Tibial nerve (tissue), 3 donors: ENCODE data around the gene AKAP6.

ENCODE experiments used
- POLR2A ChIP-seq, 2 donors: fragments of 450-650 bp; IDR thresholded peaks; one replicate each; pipeline ENCODE4 v1.6.1; 2017; ENCODE audit warnings: antibody characterized with exemption in 2 of 2, mild to moderate bottlenecking in 2 of 2, moderate library complexity in 2 of 2
- TF ChIP-seq, protein P1 (sequence below), 5 experiments: fragments of 200-600 bp in 3 of 5; fragments of 450-650 bp in 2 of 5; sonication (generic) in 3 of 5; IDR thresholded peaks; one replicate each; pipeline ENCODE4 v1.5.1; 2016 to 2019; ENCODE audit warnings: antibody characterized with exemption in 5 of 5, mild to moderate bottlenecking in 3 of 5, moderate library complexity in 2 of 5

GRCh38 chr14:32397861-32398640, 69.0 kb downstream of the AKAP6 start:
- TF ChIP-seq, protein P1, sequence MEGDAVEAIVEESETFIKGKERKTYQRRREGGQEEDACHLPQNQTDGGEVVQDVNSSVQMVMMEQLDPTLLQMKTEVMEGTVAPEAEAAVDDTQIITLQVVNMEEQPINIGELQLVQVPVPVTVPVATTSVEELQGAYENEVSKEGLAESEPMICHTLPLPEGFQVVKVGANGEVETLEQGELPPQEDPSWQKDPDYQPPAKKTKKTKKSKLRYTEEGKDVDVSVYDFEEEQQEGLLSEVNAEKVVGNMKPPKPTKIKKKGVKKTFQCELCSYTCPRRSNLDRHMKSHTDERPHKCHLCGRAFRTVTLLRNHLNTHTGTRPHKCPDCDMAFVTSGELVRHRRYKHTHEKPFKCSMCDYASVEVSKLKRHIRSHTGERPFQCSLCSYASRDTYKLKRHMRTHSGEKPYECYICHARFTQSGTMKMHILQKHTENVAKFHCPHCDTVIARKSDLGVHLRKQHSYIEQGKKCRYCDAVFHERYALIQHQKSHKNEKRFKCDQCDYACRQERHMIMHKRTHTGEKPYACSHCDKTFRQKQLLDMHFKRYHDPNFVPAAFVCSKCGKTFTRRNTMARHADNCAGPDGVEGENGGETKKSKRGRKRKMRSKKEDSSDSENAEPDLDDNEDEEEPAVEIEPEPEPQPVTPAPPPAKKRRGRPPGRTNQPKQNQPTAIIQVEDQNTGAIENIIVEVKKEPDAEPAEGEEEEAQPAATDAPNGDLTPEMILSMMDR (IDR thresholded peaks at IDR 0.05), result no peak
- no peak for TF ChIP-seq POLR2A (IDR thresholded peaks at IDR 0.05)
